ENCODE data around the gene CACNA2D4.

DNA sequence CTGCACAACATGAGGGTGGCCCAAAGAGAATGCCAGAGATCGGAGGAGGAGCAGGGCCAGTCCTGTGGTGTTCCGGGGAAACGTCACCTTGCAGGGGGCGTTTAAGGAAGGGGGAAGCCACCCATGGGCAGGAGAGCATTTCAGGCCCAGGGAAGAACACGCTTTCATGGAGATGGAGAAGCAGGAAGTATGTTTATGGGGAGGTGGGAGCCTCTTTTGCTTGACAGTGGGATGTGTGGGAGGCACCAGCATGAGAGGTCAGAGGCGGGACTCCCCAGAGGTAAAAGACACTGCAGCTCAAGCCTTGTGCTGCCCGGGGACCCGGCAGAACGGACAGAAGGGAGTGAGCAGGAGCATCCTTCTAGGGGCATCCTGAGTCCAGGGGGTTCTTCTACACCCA lies 99.4 kb downstream of the CACNA2D4 start:
- TF ChIP-seq CTCF (conservative IDR thresholded peaks at IDR 0.05 in 1 of 2, IDR thresholded peaks at IDR 0.05 in 1 of 2; ENCODE audit: low read depth in 1 of 2, low read length in 2 of 2) (no peak), EZH2 (IDR thresholded peaks at IDR 0.05; ENCODE audit: low read length, missing control alignments) (no peak)
